AG04449 (cell line): ENCODE results near the gene LONRF3.

Source experiments
- CTCF ChIA-PET: fragments of 350-600 bp; formaldehyde crosslinking; extraction: SDS; loops from one replicate; lab custom pipeline; 2021; ENCODE audit warnings: antibody characterized with exemption; lab: Yijun Ruan, JAX
- POLR2A ChIA-PET: fragments of 400-600, 350-600 bp; formaldehyde crosslinking; extraction: SDS; loops from one replicate; lab custom pipeline; 2020; ENCODE audit warnings: antibody characterized with exemption, inconsistent platforms; lab: Yijun Ruan, JAX
- DNase-seq: peaks from one replicate; pipeline ENCODE4 v3.0.0-alpha.2; 2010; ENCODE audit warnings: low read depth, low spot score
- H3K4me3 ChIP-seq: 2 replicates; pipeline ENCODE4 v1.5.1; 2011; ENCODE audit warnings: low read depth, mild to moderate bottlenecking, control low read depth, low read length
- TF ChIP-seq, protein P1 (sequence below): IDR thresholded peaks from one replicate; pipeline ENCODE4 v1.5.1; 2011; ENCODE audit warnings: mild to moderate bottlenecking, moderate library complexity, low read length, control low read depth, inconsistent platforms; ENCODE audit not compliant: insufficient read depth; ENCODE audit errors: missing control alignments

LONRF3 gene

DNA sequence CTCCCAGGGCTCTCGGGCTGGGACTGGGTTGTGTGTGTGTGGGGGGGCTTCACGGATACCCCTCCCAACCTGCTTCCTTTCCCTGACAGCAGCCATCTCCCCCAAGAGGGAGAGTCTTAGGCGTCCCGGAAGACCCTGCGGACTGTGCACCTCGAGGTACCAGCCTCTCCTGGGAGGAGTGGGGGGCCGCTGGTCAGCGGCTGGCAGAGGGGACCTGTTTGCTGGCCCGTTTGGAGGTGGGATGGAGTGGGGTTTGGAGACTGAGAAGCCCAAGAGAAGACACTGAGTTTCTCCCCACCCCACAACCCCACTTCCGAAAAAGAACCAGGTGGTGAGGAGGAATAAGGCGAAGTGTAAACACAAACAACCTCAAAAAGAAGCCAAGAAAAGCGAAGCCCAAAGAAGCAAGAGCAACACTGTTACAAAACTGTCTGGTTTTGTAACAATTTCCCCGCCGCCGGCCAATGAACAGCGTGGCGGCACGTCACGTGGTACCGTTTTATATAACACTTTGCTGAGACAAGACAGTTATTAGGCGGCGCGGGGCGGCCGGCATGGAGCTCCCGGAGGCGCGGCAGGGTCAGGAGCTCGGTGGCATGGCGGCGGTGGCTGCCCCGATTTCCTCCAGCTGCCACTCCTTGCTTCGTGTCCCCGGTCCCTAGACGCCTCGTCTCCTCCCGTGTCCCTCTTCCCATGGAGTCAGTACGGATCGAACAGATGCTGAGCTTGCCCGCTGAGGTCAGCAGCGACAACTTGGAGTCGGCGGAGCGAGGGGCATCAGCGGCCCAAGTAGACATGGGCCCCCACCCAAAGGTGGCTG, at the start of gene LONRF3:
TSS of gene LONRF3 (plus strand) at position 531 of the 820 bp plus-strand sequence. CDS start at position 694, 163 bp downstream.
- DNase-seq, result no peak
- TF ChIP-seq, protein P1, sequence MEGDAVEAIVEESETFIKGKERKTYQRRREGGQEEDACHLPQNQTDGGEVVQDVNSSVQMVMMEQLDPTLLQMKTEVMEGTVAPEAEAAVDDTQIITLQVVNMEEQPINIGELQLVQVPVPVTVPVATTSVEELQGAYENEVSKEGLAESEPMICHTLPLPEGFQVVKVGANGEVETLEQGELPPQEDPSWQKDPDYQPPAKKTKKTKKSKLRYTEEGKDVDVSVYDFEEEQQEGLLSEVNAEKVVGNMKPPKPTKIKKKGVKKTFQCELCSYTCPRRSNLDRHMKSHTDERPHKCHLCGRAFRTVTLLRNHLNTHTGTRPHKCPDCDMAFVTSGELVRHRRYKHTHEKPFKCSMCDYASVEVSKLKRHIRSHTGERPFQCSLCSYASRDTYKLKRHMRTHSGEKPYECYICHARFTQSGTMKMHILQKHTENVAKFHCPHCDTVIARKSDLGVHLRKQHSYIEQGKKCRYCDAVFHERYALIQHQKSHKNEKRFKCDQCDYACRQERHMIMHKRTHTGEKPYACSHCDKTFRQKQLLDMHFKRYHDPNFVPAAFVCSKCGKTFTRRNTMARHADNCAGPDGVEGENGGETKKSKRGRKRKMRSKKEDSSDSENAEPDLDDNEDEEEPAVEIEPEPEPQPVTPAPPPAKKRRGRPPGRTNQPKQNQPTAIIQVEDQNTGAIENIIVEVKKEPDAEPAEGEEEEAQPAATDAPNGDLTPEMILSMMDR, result no peak
- CTCF ChIA-PET, result no interaction called here
- POLR2A ChIA-PET, result interaction anchor here (0.5 kb wide), 1 partner anchor 344 kb away, joined by 3 read pairs; no protein-coding TSS in a partner anchor
- H3K4me3 ChIP-seq, result no peak within 1 kb of the TSS; the same call in 1 of the 2 replicates

DNA sequence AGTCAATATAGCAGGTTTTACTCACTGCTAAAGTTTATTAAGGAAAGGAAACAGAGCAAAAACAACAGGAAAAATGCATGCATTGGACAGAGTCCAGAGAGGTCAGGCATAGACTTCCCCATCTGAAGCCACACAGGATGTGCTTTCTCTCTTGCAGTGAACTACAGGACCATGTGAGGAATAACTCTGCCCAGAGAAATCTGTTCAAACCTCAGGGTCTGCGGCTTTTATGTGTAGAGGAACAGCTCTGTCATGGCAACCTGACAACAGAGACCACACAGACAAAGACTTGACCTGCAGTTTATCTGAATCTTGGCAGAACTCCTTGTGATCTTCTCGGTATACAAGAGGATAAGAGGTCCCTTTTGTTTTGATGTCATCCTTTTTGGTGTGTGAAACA, 46.3 kb upstream of the LONRF3 start:
- CTCF ChIA-PET, result no interaction called here
- TF ChIP-seq, protein P1, result no peak
- DNase-seq, result no peak
- POLR2A ChIA-PET, result no interaction called here
- H3K4me3 ChIP-seq, result no peak overlapping the region

DNA sequence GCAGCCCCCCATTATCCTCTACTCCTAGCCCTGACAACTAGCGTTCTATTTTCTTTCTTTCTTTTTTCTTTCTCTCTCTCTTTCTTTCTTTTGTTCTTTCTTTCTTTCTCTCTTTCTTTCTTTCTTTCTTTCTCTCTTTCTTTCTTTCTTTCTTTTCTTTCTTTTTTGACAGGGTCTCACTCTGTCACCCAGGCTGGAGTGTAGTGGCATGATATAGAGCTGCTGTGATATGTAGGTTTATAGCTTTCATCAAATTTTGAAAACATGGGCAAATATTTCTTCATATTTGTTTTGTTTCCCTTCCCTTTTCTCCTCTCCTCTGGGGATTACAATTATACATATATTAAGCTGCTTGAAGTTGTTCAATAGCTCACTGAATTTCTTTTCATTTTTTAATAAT, 39.1 kb upstream of the LONRF3 start:
- ChIA-PET CTCF (no interaction called here), POLR2A (no interaction called here)
- TF ChIP-seq, protein P1, result no peak
- no peak for DNase-seq
- H3K4me3 ChIP-seq, result no peak overlapping the region

DNA sequence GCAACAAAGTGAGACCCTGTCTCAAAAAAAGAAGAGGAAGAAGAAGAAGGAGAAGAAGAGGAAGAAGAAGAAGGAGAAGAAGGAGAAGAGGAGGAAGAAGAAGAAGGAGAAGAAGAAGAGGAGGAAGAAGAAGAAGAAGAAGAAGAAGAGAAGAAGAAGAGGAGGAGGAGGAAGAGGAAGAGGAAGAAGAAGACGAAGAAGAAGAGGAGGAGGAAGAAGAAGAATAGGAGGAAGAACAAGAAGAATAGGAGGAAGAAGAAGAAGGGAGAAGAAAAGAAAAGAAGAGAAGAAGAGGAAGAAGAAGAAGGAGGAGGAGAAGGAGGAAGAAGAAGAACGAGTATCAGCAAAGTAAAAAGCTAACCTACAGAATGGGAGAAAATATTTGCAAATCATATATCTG, 33.3 kb upstream of the LONRF3 start:
- POLR2A ChIA-PET, result no interaction called here
- no peak for DNase-seq
- CTCF ChIA-PET, result no interaction called here
- TF ChIP-seq, protein P1, result no peak
- no peak overlapping the region for H3K4me3 ChIP-seq

DNA sequence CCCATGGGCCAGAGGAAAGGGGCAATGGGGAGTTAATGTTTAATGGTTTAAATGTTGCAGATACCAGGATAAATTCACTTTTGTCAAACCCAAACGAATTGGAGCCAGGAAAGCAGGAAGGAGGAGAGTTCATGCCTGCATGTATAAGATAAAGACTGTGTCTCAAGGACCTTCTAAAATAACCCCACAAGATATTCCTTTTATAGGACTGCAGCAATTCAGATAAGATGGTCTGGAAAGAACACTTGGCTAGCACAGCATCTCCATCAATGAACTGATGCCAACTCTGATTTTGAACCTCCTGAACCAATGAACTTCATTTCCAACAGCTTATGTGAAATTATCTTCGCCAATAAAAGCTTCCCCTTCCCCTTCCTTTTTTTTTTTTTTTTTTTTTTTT, 31.3 kb upstream of the LONRF3 start:
- TF ChIP-seq, protein P1, result no peak
- DNase-seq, result no peak
- ChIA-PET POLR2A (no interaction called here), CTCF (no interaction called here)
- no peak overlapping the region for H3K4me3 ChIP-seq

DNA sequence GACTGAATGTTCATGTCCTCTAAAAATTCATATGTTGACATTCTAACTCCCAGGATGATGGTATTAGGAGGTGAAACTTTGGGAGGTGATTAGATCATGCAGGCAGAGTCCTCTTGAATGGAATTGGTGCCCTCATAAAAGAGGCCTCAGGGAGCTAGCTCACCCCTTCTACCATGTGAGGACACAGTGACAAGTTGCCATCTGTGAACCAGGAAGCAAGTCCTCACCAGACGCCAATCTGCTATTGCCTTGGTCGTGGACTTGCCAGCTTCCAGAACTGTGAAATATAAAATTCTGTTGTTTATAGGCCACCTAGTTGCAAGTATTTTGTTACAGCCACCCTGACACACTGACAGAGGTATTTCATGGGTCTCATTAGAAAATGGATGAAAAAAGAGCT, 28.5 kb upstream of the LONRF3 start:
- CTCF ChIA-PET, result no interaction called here
- POLR2A ChIA-PET, result no interaction called here
- no peak overlapping the region for H3K4me3 ChIP-seq
- no peak for DNase-seq
- TF ChIP-seq, protein P1, result no peak
